Breast epithelium (tissue), 4 donors: ENCODE data around the gene SNHG17. TPM values are rescaled to one million over a fixed set of nuclear protein-coding genes. Genes with fewer than 3 reads are reported as not detected.

ENCODE experiments used
- DNase-seq, 2 donors: peaks; one replicate each; pipeline ENCODE4 v3.0.0-alpha.2; 2019; ENCODE audit warnings: low spot score in 2 of 2
- H3K27ac ChIP-seq, 2 donors: fragments of 200-600 bp; sonication (generic) in 1 of 2; one replicate each; pipeline ENCODE4 v1.5.1; 2016 to 2019; ENCODE audit warnings: mild to moderate bottlenecking in 1 of 2
- H3K27me3 ChIP-seq, 2 donors: fragments of 200-600 bp; sonication (generic) in 1 of 2; one replicate each; pipeline versions ENCODE4 v1.5.1 to v1.6.0; 2017 to 2019; ENCODE audit warnings: control low read depth in 1 of 2, mild to moderate bottlenecking in 1 of 2
- H3K36me3 ChIP-seq: fragments of 200-600 bp; one replicate; pipeline ENCODE4 v1.5.1; 2019
- H3K4me1 ChIP-seq, 2 donors: fragments of 200-600 bp; sonication (generic); one replicate each; pipeline ENCODE4 v1.5.1; 2016 to 2019; ENCODE audit warnings: control low read depth in 1 of 2
- H3K4me3 ChIP-seq, 3 donors: fragments of 200-600 bp; sonication (generic); 1 replicate in 2 of 3; 2 replicates in 1 of 3; pipeline ENCODE4 v1.5.1; 2016 to 2019; ENCODE audit warnings: mild to moderate bottlenecking in 3 of 3, moderate library complexity in 2 of 3
- H3K9me3 ChIP-seq, 2 donors: fragments of 200-600 bp; sonication (generic) in 1 of 2; one replicate each; pipeline ENCODE4 v1.5.1; 2016 to 2019; ENCODE audit warnings: control low read depth in 1 of 2
- CTCF ChIP-seq, 3 donors: fragments of 450-650 bp; IDR thresholded peaks; one replicate each; pipeline ENCODE4 v1.5.1; 2016 to 2017; ENCODE audit warnings: antibody characterized with exemption in 3 of 3, mild to moderate bottlenecking in 3 of 3, moderate library complexity in 3 of 3
- POLR2A ChIP-seq: fragments of 450-650 bp; IDR thresholded peaks from one replicate; pipeline ENCODE4 v1.6.1; 2016; ENCODE audit warnings: antibody characterized with exemption, mild to moderate bottlenecking, moderate library complexity
- POLR2AphosphoS5 ChIP-seq, 3 donors: sonication (generic); formaldehyde crosslinking; IDR thresholded peaks; one replicate each; pipeline ENCODE4 v1.6.1; 2017; ENCODE audit warnings: antibody characterized with exemption in 3 of 3
- intact Hi-C: fragments of 100-400 bp; cut with DNase I; formaldehyde crosslinking; loops from one replicate; pipeline ENCODE4 v1.15.1; 2023; ENCODE audit warnings: low total_unique reads
- total RNA-seq, 3 donors: library from RNA; depleted of rRNA; stranded (reverse); fragments of >200 nt; gene quantifications; one replicate each; pipeline ENCODE4 v1.1.0, GENCODE V29; 2016

SNHG17 gene
- total RNA-seq, 3 donors from 2014 or later = 14.2 to 25.2 (median 24.6) TPM

GRCh38 chr20:38426006-38426897 lies 8.9 kb downstream of the SNHG17 start:
- DNase-seq = no peak
- Histone ChIP-seq H3K27me3 (no peaks in the 10 kb centered on the region), H3K4me1 (no peaks in the 10 kb centered on the region), H3K9me3 (no peaks in the 10 kb centered on the region), H3K36me3 (peaks cover 19% of the 10 kb centered on the region), H3K4me3 (no peak overlapping the region), H3K27ac (no peak overlapping the region)
- intact Hi-C loops = no loop called here
- no peak for TF ChIP-seq POLR2AphosphoS5 (IDR thresholded peaks at IDR 0.05)
- TF ChIP-seq POLR2A = no peak
- no peak for TF ChIP-seq CTCF (IDR thresholded peaks at IDR 0.05)

- H3K9me3 ChIP-seq = no peaks in the 10 kb centered on the region
- peaks cover 22% of the 10 kb centered on the region for H3K36me3 ChIP-seq
- no peak for DNase-seq
- intact Hi-C loops = no loop called here
- H3K4me3 ChIP-seq = no peak overlapping the region
- H3K27me3 ChIP-seq = no peaks in the 10 kb centered on the region
- no peak overlapping the region for H3K27ac ChIP-seq
- TF ChIP-seq CTCF (IDR thresholded peaks at IDR 0.05) (no peak), POLR2AphosphoS5 (IDR thresholded peaks at IDR 0.05) (no peak), POLR2A (no peak)
- no peaks in the 10 kb centered on the region for H3K4me1 ChIP-seq
Observed at GRCh38 chr20:38424401-38424800, 10.7 kb downstream of the SNHG17 start.

- intact Hi-C loops = no loop called here
- Histone ChIP-seq H3K4me3 (no peak overlapping the region), H3K27ac (no peak overlapping the region), H3K4me1 (no peaks in the 10 kb centered on the region), H3K27me3 (no peaks in the 10 kb centered on the region), H3K9me3 (no peaks in the 10 kb centered on the region), H3K36me3 (peaks cover 22% of the 10 kb centered on the region)
- DNase-seq = no peak
- TF ChIP-seq CTCF (IDR thresholded peaks at IDR 0.05) (no peak), POLR2A (no peak), POLR2AphosphoS5 (IDR thresholded peaks at IDR 0.05) (no peak)
Observed at GRCh38 chr20:38423541-38423940, 11.6 kb downstream of the SNHG17 start.

GRCh38 chr20:38421915-38422314 lies 13.2 kb downstream of the SNHG17 start:
- no peaks in the 10 kb centered on the region for H3K9me3 ChIP-seq
- peaks cover 22% of the 10 kb centered on the region for H3K36me3 ChIP-seq
- H3K27ac ChIP-seq = no peak overlapping the region
- TF ChIP-seq POLR2A = no peak
- no peak for TF ChIP-seq CTCF (IDR thresholded peaks at IDR 0.05)
- intact Hi-C loops = no loop called here
- no peak overlapping the region for H3K4me3 ChIP-seq
- no peaks in the 10 kb centered on the region for H3K4me1 ChIP-seq
- no peak for DNase-seq
- no peaks in the 10 kb centered on the region for H3K27me3 ChIP-seq

- Histone ChIP-seq H3K27ac (no peak overlapping the region), H3K36me3 (peaks cover 22% of the 10 kb centered on the region), H3K9me3 (no peaks in the 10 kb centered on the region), H3K4me1 (no peaks in the 10 kb centered on the region), H3K4me3 (no peak overlapping the region), H3K27me3 (no peaks in the 10 kb centered on the region)
- intact Hi-C loops = no loop called here
- TF ChIP-seq POLR2A = no peak
- TF ChIP-seq CTCF (IDR thresholded peaks at IDR 0.05) = no peak
- no peak for TF ChIP-seq POLR2AphosphoS5 (IDR thresholded peaks at IDR 0.05)
- no peak for DNase-seq
Observed at GRCh38 chr20:38420388-38421085, 14.6 kb downstream of the SNHG17 start.
